T-helper 2 cell treated with Interferon-gamma antibody and Interleukin-4, amounts not matched to agents 5 μg/mL and 100 μg/mL, for 36 hours (primary cell): ENCODE measurements around the gene GLP1R.

Source experiments
- DNase-seq: peaks from one replicate; pipeline ENCODE4 v3.0.0; 2021; ENCODE audit warnings: low spot score
- H3K27ac Mint-ChIP-seq: one replicate; pipeline ENCODE4 v1.8.0; 2021; ENCODE audit warnings: mild to moderate bottlenecking, mixed read lengths
- H3K27me3 Mint-ChIP-seq: one replicate; pipeline ENCODE4 v1.8.0; 2021; ENCODE audit warnings: low read depth, mixed read lengths
- H3K36me3 Mint-ChIP-seq: one replicate; pipeline ENCODE4 v1.8.0; 2021; ENCODE audit warnings: low read depth, mixed read lengths
- H3K4me1 Mint-ChIP-seq: one replicate; pipeline ENCODE4 v1.8.0; 2021; ENCODE audit warnings: low read depth, mixed read lengths
- H3K4me3 Mint-ChIP-seq: one replicate; pipeline ENCODE4 v1.8.0; 2022; ENCODE audit warnings: mild to moderate bottlenecking, moderate library complexity, mixed read lengths
- H3K9me3 Mint-ChIP-seq: one replicate; pipeline ENCODE4 v1.8.0; 2021; ENCODE audit warnings: mixed read lengths

Gene GLP1R

DNA sequence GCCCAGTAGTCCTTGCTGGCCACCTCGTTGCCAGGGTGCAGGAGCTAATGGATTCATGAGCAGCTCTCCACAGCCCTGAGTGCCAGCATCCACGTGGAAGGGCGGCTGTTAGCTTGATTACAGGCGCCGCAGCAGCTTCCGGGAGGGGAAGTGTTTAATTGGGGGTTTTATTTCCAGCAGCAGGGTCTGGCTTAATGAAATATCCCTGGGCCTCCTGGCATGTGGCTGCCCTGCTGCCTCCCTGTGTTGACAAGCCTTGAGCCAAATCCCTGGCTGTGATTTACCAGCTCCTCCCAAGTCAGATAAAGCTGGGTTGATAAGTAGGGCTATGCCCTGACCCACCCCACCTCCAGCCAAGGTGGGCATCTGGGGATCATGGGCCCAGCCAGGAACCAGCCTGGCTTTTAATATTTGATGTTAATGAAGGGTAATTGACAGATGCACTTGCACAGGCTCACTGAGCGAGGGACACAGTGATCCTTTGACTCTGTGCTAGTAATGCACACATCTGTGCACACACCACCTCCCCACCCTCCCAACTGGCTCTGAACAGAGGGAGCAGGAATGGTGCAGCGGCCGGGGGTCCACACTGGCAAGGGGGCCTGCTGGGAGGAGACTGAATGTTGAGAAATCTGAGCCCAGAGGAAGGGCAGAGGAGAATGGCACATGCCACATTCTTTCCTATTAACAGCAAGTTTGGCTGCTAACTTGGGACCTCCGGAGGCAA is 13.6 kb downstream of the GLP1R start:
- Mint-ChIP-seq H3K27ac (no peak overlapping the region), H3K9me3 (no peaks in the 10 kb centered on the region), H3K4me1 (no peaks in the 10 kb centered on the region)

DNA sequence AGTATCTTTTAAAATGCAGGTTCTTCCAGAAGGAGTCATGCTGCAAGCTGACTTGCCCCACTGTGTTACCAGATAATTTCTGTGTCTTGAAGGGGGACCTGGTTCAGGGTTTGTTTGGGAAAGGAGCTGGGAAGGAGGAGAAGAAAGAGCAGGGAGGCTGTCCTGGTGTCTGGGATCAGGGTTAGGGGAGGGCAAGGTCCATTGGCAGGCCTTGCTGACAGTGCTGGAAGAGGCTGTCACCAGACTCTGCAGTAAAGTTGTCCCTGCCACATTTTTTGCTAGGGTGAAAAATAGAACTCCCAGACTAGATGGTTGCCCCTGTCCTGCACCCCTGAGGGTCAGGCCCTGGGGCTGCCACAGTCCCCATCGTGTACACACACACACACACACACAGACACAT is 14.9 kb downstream of the GLP1R start:
- H3K4me1 Mint-ChIP-seq = no peaks in the 10 kb centered on the region
- H3K27ac Mint-ChIP-seq = no peak overlapping the region
- H3K4me3 Mint-ChIP-seq = no peak overlapping the region
- H3K9me3 Mint-ChIP-seq = no peaks in the 10 kb centered on the region
- peaks cover 14% of the 10 kb centered on the region for H3K27me3 Mint-ChIP-seq
- H3K36me3 Mint-ChIP-seq = no peaks in the 10 kb centered on the region
- DNase-seq = no peak

More for the DNA sequence above, 13.6 kb downstream of the GLP1R start:
- H3K36me3 Mint-ChIP-seq = no peaks in the 10 kb centered on the region
- H3K27me3 Mint-ChIP-seq = peaks cover 10% of the 10 kb centered on the region
- no peak for DNase-seq
- H3K4me3 Mint-ChIP-seq = no peak overlapping the region

DNA sequence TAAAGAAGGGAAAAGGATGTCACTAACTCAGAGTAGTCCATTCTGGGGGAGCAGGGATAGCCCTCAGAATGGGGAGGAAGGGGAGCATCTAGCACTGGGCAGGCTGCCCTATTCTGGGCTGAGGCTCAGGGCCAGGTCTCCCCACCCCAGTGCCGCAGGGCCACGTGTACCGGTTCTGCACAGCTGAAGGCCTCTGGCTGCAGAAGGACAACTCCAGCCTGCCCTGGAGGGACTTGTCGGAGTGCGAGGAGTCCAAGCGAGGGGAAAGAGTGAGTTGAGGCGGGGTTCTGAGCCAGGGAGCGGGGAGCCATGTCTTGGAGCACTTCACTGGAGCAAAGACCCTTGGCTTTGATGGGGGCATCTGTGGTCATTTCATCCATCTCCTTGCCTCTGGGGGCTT is 17.0 kb downstream of the GLP1R start:
- DNase-seq = no peak
- Mint-ChIP-seq H3K9me3 (no peaks in the 10 kb centered on the region), H3K4me1 (no peaks in the 10 kb centered on the region), H3K27ac (no peak overlapping the region), H3K36me3 (no peaks in the 10 kb centered on the region), H3K27me3 (peaks cover 25% of the 10 kb centered on the region), H3K4me3 (no peak overlapping the region)

DNA sequence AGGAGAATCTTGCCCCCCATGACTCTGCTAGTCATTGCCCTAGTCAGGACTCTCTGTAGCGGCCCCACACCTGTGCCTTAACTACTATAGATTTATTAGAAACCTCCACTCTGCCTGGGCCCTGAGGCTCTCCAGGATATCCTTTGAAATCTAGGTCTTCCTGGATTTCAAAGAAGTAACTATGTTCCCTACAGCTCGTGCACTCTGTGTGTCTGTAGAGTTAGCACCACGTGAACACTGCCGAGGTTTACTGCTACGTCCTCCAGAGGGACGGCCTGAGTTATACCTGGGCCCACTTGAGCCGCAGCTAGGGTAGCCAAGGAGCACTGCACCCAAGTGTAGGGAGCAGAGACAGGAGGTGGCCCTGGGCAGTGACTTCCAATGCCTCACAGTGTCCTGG is 19.8 kb downstream of the GLP1R start:
- no peak for DNase-seq
- no peak overlapping the region for H3K4me3 Mint-ChIP-seq
- H3K36me3 Mint-ChIP-seq = no peaks in the 10 kb centered on the region
- H3K4me1 Mint-ChIP-seq = no peaks in the 10 kb centered on the region
- H3K27me3 Mint-ChIP-seq = peaks cover 24% of the 10 kb centered on the region
- H3K27ac Mint-ChIP-seq = no peak overlapping the region
- H3K9me3 Mint-ChIP-seq = no peaks in the 10 kb centered on the region

DNA sequence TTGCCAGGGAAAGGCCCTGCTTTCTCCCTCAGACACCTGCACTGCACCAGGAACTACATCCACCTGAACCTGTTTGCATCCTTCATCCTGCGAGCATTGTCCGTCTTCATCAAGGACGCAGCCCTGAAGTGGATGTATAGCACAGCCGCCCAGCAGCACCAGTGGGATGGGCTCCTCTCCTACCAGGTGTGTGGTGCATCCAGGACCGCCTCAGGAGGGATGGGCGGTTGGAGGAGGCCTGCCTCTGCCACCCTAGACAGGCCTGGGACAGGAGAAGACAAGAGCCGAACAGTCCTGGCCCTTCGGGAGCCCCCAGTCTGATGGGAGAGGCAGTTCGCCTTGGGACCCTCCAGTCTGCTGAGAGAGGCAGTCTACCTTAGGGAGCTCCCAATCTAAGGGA is 24.2 kb downstream of the GLP1R start:
- H3K27ac Mint-ChIP-seq = no peak overlapping the region
- no peaks in the 10 kb centered on the region for H3K36me3 Mint-ChIP-seq
- no peak for DNase-seq
- H3K27me3 Mint-ChIP-seq = peaks cover 14% of the 10 kb centered on the region
- H3K9me3 Mint-ChIP-seq = no peaks in the 10 kb centered on the region
- no peak overlapping the region for H3K4me3 Mint-ChIP-seq
- no peaks in the 10 kb centered on the region for H3K4me1 Mint-ChIP-seq

DNA sequence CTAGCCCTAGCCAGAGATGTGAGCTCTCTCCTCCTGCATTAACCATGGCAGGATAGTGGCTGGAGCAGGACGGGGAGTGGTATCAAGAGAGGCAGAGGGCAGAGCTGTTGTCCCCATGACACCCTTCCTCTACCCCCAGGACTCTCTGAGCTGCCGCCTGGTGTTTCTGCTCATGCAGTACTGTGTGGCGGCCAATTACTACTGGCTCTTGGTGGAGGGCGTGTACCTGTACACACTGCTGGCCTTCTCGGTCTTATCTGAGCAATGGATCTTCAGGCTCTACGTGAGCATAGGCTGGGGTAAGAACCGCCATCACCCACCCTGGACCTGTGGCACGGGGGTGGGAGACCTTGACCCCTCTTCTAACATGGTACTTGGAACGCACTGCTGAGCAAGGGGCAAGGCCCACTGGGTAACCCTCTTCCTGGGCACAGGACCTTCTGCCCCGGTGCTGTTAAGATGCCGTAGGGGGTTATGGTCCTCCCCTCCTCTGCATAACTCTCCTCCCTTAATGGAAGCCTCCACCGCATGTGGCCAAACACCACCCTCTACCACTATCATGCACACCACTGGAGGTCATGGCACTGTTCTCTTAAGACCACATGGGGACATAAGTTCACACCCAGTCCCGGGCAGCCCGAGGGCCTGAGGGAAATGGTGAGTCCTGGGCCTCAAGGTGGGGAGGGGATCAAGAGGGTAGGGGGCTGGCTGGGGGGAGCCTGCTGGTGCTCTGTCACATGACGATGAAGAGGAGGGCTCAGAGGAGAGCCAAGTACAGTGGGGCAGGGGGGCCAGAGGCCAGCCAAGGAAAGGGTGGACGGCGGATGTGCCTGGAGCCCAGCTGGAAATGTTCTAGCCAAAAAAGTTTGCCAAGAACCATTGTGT is 25.1 kb downstream of the GLP1R start:
- Mint-ChIP-seq H3K27ac (no peak overlapping the region), H3K27me3 (peaks cover 13% of the 10 kb centered on the region), H3K4me3 (no peak overlapping the region), H3K9me3 (no peaks in the 10 kb centered on the region), H3K36me3 (no peaks in the 10 kb centered on the region), H3K4me1 (no peaks in the 10 kb centered on the region)
- DNase-seq = no peak

DNA sequence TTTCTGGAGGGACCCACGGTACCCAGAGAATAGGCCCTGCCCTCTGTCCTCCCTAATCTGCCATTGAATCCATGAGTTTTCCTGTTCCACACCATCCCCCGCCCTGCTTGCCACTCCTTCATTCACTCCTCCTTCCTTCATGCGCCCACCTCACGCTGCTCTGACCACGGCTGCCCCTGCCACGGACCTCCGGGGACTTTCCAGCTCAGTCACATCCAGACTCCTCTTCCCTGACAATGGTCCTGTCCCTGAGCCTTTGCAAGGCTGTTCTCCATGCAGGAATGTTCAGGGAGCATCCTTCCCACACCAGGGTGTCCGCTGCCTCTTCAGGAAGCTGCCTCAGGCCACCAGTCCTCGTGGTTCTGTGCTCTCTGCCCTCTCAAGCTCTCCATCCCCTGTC is 25.9 kb downstream of the GLP1R start:
- Mint-ChIP-seq H3K4me3 (no peak overlapping the region), H3K27me3 (peaks cover 8% of the 10 kb centered on the region), H3K4me1 (no peaks in the 10 kb centered on the region), H3K36me3 (no peaks in the 10 kb centered on the region), H3K9me3 (no peaks in the 10 kb centered on the region), H3K27ac (no peak overlapping the region)
- DNase-seq = no peak

DNA sequence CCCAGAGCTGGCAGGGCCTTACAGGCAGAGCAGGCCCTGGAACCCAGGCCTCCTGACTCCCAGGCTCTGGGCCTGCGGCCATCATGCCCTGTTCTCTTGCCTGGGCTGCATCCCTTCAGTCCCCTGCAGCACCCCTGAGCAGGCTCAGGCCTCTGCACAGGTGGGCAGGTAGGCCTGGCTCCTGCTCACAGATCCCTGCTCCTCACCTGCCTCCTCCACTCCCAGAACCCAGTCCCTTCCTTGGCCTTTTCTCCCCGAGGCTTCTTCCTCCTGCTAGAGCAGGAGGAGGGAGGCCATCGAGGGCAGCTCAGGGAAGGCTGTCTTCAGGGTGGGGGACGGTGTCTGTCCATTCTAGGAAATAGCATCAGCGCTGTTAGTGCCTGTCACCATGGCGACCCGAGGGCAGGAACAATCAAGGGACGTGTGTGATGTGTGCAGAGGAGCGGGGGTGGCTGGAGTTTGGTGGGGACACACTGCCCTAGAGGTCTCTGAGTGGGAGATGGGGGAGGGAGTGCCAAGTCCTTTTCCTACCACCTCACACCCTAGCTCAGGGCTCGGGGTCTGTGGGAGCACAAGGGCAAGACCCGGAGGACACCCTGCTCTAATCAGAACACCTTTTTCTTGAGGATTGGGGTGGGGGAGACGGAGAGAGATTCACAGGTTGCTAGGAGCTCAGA is 26.6 kb downstream of the GLP1R start:
- Mint-ChIP-seq H3K9me3 (no peaks in the 10 kb centered on the region), H3K27ac (no peak overlapping the region), H3K36me3 (no peaks in the 10 kb centered on the region), H3K4me1 (no peaks in the 10 kb centered on the region), H3K4me3 (no peak overlapping the region), H3K27me3 (peaks cover 6% of the 10 kb centered on the region)
- no peak for DNase-seq

DNA sequence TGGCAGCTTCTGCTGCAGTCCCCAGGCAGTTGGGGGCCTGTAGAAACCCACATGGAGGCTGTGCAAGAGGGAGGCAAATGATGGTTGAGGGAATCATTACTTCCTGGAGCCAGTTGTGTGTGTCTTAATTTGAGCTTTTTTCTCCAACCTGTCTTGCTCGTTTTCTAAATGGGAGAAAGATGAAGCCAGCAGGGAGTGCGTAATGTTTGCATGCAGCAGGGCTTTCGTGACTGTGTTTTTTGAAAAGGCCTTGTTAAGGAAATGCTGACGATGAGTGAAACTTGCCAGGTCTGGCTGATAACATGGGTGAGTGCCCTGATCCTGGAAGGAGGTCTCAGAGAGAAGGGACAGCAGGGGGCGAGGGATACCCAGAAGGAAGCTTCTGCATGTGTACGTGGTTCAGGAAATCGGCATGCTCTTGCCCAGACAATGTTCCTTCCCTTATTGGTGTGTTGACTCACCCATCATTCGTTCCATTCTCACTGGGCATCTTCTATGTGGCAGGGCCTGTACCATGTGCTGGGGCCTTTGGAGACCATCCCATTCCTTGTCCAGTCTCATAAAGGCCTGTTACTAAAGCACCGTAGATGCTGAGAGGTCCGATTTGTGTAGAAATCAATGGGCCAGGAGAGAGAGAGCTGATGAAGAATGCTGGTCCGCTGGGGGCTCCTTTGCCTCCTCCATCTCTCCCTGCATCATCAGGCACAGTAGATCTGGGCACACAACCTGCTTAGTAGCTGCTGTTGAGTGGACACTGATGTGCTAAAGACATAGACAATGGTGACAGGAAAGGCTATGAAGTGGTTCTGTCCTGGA is 27.4 kb downstream of the GLP1R start:
- DNase-seq = no peak
- H3K4me1 Mint-ChIP-seq = no peaks in the 10 kb centered on the region
- H3K9me3 Mint-ChIP-seq = no peaks in the 10 kb centered on the region
- H3K4me3 Mint-ChIP-seq = no peak overlapping the region
- no peaks in the 10 kb centered on the region for H3K36me3 Mint-ChIP-seq
- peaks cover 3% of the 10 kb centered on the region for H3K27me3 Mint-ChIP-seq
- no peak overlapping the region for H3K27ac Mint-ChIP-seq

DNA sequence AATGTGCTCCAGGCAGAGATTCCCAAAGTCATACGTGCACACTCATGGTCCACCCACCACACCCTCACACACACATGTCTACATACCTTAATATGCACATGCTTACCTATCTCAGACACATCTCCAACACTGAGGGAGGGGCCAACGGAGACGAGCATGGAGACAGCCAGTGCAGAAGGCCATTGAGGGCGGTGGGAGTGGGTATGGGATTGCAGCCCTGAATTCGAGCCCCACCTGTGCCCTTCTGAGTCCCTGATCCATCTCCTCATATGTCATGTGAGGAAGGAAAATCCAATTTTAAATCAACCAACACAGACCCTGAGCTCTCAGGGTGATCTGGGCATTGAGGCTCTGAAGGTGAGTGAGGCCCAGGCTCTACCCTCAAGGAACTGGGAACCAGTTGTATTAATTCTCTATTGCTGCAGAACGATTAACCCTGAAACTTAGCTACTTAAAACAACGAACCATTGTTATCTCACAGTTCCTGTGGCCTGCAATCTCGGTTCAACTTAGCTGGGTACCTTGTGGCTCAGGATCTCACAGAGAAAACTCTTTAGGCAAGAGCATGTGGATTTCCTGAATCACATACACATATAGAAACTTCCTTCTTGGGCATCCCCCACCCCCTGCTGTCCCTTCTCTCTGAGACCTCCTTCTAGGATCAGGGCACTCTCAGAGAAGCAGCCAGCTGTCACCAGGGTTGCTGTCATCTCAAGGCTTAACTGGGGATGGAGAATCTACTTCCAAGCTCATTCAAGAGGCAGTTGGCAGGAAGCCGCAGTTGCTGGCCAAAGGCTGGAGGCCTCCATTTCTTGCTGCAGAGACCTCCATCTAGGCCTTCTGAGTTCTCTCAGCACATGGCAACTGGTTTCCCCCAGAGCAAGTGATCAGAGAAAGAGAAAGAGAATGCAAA is 28.3 kb downstream of the GLP1R start:
- Mint-ChIP-seq H3K36me3 (no peaks in the 10 kb centered on the region), H3K4me1 (no peaks in the 10 kb centered on the region), H3K27ac (no peak overlapping the region), H3K4me3 (no peak overlapping the region), H3K27me3 (peaks cover 4% of the 10 kb centered on the region), H3K9me3 (no peaks in the 10 kb centered on the region)
- no peak for DNase-seq

DNA sequence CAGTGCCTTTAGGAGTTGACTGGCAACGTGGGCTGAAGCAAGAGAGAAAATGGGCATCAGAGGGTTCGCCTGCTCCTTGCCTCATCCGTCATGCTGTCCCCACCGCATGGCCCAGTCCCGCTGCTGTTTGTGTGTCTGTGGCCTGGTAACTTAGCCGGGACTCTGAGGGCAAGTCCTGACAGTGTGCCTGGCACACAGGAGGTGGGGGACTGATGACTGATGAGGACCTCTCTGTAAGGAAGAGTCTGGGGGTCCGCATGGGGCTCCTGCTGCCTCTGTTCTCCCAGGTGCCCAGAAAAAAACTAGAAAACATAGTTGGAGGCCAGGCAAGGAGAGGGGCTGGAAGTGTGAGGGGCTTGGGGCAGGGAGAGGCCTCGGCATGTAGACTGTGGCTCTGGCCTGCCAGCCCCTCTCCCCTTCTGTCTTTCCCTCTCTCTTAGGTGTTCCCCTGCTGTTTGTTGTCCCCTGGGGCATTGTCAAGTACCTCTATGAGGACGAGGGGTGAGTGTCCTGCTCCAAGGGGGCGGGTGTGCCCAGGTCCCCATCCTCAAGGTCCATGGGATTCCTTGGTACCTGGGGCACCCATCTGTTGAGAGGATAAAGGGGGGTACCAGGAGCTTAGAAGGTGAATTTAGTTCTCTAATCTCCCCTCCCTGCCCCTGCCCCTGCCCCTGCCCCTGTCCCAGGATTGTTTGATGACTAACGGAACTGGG is 29.5 kb downstream of the GLP1R start:
- Mint-ChIP-seq H3K9me3 (no peaks in the 10 kb centered on the region), H3K27ac (no peak overlapping the region), H3K36me3 (no peaks in the 10 kb centered on the region), H3K4me1 (no peaks in the 10 kb centered on the region), H3K4me3 (no peak overlapping the region), H3K27me3 (peaks cover 8% of the 10 kb centered on the region)
- no peak for DNase-seq

DNA sequence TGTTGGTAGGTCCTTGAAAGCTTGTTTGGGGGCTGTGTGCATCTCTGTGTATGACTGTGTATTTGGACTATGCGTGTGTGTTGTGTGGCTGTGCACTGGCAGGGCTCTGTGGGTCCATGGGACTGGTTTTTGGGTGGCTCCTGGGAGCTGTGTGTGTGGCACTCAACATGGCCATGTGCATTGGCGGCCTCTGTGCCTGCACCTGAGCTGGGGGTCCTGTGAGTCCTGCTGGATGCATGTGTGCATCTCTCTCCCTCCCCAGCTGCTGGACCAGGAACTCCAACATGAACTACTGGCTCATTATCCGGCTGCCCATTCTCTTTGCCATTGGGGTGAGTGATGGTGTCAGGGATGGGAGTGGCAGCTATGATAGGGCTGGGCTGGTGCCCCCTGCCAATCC is 30.1 kb downstream of the GLP1R start:
- H3K4me1 Mint-ChIP-seq = no peaks in the 10 kb centered on the region
- peaks cover 11% of the 10 kb centered on the region for H3K27me3 Mint-ChIP-seq
- H3K4me3 Mint-ChIP-seq = no peak overlapping the region
- no peak for DNase-seq
- H3K9me3 Mint-ChIP-seq = no peaks in the 10 kb centered on the region
- no peak overlapping the region for H3K27ac Mint-ChIP-seq
- no peaks in the 10 kb centered on the region for H3K36me3 Mint-ChIP-seq
